HG02970 (cell line): ENCODE measurements around the gene MED16.

Experiments
- ATAC-seq: cut with Tn5 transposase; IDR thresholded peaks from one replicate; pipeline ENCODE4 v1.9.1; 2021; ENCODE audit warnings: mild to moderate bottlenecking, moderate library complexity, moderate number of reproducible peaks; ENCODE audit not compliant: unreplicated experiment, low FRiP score

MED16 gene

DNA sequence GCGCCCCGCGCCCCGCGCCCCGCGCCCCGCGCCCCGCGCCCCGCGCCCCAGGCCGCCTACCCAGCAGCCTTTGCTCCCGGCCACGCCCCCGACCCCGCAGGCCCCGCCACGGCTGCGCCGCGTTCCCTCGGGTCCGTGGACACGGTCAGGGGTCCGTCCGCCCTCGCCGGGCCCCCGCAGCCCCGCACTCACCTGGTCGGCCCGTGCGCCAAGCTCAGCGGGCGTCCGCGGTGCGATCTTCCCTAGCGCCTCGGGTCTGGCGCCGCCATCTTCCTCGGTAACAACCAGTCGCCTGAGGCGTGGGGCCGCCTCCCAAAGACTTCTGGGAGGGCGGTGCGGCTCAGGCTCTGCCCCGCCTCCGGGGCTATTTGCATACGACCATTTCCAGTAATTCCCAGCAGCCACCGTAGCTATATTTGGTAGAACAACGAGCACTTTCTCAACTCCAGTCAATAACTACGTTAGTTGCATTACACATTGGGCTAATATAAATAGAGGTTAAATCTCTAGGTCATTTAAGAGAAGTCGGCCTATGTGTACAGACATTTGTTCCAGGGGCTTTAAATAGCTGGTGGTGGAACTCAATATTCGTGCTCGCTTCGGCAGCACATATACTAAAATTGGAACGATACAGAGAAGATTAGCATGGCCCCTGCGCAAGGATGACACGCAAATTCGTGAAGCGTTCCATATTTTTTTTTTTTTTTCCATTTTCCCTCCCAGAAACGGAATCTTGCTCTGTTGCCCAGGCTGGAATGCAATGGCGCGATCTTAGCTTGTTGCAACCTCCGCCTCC, at the start of gene MED16, which contains the start of gene RNU6-9:
Gene MED16, minus strand, starts transcription at position 294 of the 796 bp plus-strand sequence. CDS start 2,056 bp downstream, outside the sequence.
Gene RNU6-9, plus strand, starts transcription at position 591 of the 796 bp plus-strand sequence.
- peak; percentile 82 for ATAC-seq

GRCh38 chr19:942133-942645, 49.2 kb upstream of the MED16 start:
- no peak for ATAC-seq

- no peak for ATAC-seq
Observed at GRCh38 chr19:941292-942132, 48.5 kb upstream of the MED16 start.

DNA sequence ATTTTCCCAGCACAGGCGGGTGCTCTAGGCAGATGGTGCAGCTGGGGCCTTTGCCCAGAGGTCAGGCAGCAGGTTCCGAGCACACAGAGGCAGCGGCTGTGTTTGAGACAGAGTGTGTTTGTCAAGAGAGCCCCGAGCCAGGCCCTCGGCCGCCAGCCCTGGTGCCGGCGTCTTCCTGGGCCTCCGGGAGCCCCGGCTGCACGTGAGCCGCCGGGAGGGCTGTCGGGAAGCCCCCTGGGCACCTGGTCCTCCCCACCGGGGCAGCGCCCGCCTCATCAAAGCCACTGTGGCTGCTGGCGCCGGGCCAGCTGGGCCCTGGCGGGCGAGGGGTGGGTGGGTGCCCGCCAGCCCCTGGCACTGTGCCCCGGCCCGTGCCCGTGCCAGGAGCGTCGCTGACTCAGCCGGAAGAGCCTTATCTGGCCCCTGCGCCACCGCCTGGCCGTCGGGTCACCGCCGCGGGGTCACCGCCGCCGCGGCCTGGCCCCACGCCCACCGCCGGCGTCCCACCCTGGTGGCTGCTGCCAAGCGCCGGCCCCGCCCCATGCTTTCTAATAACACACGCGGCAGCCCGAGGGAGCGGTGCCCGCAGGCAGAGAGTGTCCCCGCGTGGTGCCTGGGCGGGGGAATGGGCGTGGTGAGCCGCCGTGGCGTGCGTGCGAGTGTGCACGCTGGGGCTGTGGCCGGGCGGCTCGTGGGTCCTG, 47.8 kb upstream of the MED16 start:
- ATAC-seq: no peak

DNA sequence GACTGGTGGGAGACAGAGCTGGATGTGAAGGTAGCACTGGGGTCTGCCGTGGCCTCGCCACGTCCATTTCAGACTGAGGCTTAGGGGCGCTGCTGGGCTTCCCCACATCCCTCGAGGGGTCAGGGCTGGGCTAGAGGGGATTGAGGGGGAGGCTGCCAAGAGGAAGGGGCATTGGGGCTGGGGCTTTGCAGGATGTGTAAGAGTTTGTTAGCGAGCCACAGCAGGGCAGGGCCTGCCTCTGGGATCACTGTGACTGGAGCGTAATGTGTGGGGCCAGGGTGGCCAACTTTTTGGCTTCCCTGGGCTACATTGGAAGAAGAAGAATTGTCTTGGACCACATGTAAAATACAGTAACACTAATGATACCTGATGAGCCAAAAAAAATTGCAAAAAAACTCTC, 46.9 kb upstream of the MED16 start:
- ATAC-seq: no peak

GRCh38 chr19:939439-939838, 46.5 kb upstream of the MED16 start:
- ATAC-seq: no peak

- ATAC-seq: no peak
Observed at GRCh38 chr19:938233-938923, 45.4 kb upstream of the MED16 start.

GRCh38 chr19:937259-937694, 44.3 kb upstream of the MED16 start:
- no peak for ATAC-seq

DNA sequence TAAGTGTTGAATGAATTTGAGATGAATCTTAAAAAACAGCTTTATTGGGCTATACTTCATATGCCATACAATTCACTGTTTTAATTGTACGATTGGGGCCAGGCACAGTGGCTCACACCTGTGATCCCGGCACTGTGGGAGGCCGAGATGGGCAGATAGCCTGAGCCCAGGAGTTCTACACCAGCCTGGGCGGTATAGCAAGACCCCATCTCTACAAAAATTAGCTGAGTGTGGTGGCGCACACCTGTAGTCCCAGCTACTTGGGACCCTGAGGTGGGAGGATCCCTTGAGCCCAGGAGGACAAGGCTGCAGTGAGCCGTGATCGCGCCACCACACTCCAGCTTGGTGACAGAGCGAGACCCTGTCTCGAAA, 43.2 kb upstream of the MED16 start:
- no peak for ATAC-seq

DNA sequence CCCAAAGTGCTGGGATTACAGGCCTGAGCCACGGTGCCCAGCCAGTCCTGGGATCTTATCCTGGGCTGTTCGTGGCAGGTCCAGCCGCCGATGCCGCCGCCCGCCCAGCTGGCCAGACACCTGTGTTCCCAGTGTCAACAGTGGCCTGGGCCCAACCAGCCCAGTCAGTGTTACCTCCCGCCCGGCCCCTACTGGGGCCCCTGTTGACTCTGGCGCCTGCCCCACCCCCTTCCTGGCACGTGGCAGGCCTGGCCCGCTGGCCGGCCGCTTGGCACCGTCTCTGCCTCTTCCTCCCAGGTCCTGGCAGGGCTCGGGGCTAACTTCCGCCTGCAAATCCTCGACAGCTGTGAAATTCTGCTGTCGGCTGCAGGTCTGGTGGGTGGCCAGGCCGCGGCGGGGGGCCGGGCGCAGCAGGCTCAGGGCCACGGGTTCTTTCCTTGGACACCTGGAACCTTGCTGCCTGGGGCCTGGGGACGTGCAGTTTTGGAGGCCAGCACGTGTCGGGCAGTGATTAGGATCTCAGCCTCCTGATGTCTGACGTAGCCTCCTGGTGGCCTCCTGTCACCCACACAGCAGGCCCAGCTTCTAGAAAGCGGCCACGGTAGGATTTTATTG, 42.0 kb upstream of the MED16 start:
- ATAC-seq: no peak

DNA sequence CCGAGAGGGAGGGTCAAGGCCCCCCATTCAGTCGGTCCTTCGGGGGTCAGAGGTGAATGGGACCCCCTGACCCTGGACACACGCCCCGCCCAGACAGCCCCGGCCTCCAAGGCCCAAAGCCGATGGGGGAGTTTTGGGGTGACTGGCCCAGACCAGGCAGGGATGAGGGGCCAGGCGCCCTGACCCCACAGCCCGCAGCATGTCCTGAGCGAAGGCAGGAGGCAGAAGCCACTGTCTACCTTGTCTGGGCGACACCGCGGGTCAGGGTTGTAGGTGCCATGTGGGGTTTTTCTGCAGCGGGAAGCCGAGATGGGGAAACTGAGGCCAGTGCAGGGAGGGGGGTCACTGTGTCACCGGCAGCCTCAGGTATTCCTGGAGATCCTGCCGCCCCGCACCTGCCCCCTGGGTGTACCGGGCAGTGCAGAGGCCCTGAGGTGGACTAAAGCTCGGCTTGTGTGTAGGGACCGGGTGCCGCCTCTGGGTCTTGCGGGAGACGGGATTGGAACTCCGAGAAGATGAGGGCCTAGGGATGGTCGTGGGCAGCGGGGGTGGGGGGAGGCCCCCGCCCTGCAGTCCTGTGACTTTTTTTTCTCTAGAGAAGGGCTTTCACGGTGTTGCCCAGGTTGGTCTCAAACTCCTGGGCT, 41.3 kb upstream of the MED16 start:
- no peak for ATAC-seq

DNA sequence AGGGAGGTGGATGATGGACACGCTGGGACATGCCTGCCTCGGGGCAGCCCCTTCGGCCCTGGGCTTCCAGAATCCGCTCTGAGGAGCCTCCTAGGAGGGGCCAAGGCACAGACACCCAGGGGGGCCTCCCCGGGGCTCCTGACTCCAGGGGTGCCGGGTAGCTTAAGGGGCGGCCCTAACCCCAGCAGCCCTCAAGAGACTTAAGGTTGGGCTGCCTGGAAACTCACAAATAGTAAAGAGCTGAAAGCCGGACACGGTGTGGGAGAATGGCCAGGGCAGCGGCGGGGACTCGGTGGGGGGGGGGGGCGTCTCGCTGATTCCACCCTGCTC, 40.5 kb upstream of the MED16 start:
- ATAC-seq: no peak

DNA sequence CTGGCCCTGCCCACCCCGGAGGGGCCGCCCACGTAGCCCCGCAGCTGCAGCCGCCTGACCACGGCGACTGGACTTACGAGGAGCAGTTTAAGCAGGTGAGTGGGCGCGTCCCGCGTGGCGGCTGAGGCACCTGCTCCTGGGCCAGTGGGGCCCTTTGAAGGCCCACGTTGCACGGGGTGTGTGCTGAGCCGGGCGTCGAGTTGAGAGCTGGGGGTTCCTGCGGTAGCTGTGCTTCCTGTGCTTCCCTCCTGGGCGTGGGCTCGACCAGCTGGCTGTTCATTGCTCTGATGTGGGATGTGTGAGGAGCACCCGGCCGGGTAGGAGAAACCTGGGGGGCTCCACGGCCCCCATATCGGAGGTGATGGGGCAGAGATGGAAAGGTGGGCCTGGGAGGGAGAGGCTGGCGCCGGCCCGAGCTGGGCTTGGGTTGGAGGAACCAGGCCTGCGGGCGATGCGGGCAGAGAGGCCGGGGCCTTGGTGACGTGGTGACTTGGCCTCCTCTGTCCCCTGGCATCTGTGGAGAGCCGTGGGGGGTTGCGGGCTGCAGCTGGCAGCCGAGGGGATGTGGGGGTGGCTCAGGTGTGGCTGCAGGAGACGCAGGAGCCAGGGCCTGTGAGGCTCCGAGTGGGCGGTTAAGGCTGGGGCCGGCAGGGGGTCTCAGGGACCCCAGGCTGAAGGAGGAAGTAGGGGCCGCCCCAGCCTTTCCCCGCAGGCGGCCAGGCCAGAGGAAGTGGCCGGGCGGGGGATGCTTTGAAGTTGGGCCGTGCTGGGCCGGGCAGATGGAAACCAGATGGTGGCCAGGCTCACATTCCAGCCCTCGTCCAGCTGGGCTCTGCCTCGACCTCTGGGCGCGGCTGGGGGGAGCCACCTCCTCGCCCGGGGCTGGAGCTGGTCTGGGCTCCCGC, 39.9 kb upstream of the MED16 start:
- no peak for ATAC-seq

GRCh38 chr19:931860-932647, 39.1 kb upstream of the MED16 start:
- ATAC-seq: no peak

GRCh38 chr19:929891-930258, 36.9 kb upstream of the MED16 start:
- no peak for ATAC-seq

GRCh38 chr19:929203-929890, 36.4 kb upstream of the MED16 start:
- ATAC-seq: no peak
